Measurements from ENCODE around the gene RASA3.
"Not testable (repeated sequence)": the region's sequence is repeated elsewhere in the genome, so short reads cannot be mapped to it uniquely, and the experiment has no call there.

The RASA3 gene

GRCh38 chr13:114099191-114099590, 33.2 kb downstream of the RASA3 start:
- no peak for DNase-seq

DNA sequence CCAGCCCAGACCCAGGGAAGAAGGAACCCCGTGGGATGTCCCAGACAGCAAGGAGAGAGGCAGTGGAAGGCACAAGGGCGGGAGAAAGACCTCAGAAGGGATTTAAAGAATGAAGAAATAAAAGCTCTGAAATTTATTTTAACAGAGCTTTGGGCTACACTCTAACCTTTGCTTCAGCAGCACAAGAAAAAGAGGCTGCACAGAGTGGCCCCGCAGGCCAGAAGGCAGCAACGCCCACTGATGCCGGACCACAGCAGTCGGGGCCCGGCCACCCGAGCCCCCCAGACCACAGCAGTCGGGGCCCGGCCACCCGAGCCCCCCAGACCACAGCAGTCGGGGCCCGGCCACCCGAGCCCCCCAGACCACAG, 33.8 kb downstream of the RASA3 start:
- DNase-seq = not testable (repeated sequence)

GRCh38 chr13:114097893-114098688, 34.3 kb downstream of the RASA3 start:
- no peak for DNase-seq

DNA sequence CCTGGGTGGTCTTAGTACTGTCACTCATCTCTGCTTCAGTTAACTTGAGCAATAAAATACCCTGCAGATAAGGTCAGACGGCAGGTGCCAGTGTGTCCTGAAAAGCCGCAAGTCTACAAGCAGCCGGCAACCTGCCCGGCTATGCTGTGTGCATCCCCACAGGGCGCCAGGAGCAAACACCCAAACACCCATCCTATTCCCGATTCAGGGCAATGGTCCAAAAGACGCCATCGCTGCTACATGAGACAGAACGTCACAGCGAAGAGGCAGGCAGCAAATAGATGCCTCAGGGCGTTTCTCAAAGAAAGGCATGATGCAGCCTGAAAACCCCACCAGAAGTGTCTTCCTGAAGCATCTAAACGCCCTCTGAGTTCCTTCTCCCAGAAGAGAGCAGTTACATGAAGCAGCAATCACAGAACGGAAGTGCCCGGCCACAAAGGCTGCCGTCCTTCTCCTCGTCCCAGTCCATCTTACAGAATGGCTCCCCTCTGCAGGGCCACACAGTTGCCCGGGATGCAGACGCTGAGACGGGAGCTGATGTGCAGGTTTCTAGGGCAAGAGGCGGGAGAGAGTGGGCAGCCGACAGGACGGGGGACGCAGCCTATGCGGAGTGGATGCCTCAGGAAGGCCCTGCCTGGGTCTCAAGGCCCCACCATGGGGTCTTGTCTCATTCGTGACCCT, 35.1 kb downstream of the RASA3 start:
- no peak for DNase-seq

DNA sequence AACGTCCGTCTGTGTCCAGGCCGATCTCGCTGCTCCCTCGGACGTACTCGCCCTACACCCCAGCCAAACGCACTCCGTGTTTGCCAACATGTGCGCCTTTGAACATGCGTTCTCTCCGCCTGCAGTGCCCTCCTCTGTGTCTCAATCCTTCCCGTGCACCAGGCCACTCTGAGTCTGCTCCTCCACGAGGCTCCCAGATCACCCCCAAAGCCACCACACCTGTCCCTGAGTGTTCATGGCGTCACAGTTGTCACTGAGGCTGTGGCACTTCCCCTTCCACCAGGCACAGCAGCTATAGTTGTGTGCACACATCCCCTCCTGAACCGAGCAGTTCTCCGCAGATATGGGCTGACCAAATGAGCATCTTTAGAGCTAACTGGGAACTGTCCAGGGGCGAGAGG, 35.6 kb downstream of the RASA3 start:
- no peak for DNase-seq

GRCh38 chr13:114096031-114096485, 36.4 kb downstream of the RASA3 start:
- DNase-seq = no peak

- DNase-seq = no peak
Measured at GRCh38 chr13:114095486-114095885, 36.9 kb downstream of the RASA3 start.

GRCh38 chr13:114093118-114093517, 39.3 kb downstream of the RASA3 start:
- DNase-seq = no peak

DNA sequence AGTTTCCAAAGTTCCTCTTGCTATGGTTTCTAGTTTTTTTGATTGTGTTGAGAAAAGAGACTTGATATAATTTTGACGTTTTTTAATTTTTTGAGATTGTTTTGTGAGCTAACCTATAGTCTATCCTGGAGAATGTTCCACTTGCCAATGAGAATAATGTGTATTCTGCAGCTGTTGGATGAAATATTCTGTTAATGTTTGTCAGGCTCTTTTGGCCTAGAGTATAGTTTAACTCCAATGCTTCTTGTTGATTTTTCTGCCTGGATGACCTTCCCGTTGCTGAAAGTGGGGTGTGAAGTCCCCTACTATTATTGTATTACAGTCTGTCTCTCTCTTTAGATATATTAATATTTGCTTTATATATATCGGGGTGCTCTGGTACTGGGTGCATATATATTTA, 40.0 kb downstream of the RASA3 start:
- DNase-seq = no peak

DNA sequence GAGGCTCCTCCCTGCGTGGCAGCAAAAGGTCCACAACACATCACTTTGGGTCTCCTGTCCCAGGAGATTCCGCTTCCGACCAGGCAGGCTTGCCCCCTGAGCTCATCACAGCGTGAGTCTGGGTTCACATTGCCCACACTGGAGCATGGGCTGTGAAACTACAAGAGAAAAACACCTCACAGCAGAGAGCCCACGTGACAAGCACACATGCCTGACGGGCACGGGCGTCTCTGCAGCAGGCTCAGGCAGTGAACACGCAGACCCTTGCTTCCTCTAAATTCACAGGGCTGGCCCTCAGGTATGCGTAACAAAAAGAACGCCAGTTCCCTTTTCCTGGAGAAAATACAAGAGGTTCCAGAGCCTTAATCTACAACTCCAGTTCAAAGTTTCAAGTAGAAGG, 41.9 kb downstream of the RASA3 start:
- no peak for DNase-seq

DNA sequence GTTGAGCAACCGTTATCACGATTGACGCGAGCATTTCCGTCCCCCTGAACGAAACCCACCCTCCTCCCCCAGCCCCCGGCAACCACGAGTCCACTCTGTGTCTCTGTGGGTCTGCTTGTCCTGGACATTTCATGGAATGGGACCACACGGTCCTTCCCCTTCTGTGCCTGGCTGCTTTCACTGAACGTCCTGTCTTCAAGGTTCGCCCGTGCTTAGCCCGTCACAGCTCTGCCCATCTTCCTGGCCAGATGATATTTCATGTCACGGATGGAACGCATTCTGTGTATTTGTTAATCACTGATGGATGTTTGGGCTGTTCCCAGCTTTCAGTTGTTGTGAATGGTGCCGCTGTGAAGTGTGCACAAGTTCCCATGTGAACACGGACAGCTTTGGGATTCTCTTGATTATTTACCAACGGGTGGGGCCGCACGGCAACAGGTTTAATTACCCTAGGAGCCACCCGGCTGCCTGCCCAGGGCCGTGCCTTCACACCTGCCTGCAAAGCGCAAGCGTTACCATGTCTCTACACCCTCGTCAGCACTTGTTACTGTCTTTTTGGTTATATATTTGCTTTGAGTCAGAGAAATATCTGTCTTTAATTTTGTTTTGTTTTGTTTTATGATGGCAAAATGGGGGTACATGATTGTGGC, 42.5 kb downstream of the RASA3 start:
- DNase-seq = no peak

DNA sequence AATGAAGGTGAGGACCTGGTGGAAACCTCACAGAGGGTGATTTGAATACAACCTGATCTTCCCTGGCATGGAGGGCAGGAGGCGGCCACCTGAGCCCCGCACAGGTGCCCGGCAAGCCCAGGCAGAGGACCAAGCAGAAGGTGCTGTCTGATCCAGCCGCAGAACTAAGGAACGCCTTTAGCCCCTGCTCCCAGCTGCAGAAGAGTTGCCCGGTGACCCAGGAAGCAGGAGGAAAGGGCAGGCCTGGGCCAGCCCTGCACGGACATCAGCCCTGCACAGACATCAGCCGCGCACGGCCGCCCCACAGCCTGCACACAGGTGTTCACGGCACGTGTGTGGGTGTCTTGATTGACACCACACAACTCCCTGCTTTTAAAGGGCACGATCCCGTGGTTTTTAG, 43.1 kb downstream of the RASA3 start:
- no peak for DNase-seq

- no peak for DNase-seq
Measured at GRCh38 chr13:114088863-114089262, 43.6 kb downstream of the RASA3 start.

DNA sequence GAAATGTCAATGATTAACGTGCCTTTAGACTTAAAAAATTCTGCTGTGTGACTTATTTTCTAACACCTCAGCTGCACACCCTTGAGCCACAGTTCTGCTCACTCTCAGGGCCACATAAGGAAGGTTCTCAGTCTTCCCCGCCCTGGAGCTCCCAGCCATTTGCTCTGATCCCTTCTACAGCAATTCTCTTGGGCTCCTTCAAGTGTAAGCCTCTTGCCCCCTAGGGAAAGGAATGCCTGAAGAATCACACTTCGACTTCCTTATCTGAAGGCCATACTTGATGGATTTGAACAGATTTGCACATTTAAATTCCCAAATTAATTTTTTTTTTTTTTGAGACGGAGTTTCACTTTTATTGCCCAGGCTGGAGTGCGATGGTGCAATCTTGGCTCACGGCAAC, 44.2 kb downstream of the RASA3 start:
- no peak for DNase-seq

DNA sequence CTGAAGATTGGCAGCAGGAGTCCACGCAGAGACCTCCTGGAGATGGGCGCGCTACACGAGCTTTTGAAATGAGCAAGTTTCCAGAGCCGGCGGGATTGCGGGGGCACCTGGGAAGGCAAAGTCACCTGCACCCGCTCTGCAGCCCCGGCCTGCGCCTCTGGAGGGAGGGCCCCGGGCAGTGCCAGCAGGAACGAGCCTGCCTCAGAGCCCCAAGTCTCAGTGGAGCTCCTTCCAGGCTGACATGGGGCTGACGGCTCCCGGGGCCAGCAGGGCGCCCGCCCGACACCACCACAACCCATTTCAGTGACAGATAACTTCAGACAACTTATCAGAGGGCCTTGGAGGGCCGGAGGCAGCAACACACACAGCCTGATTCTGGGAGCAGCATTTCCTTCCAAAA, 45.0 kb downstream of the RASA3 start:
- DNase-seq = no peak

- DNase-seq = no peak
Measured at GRCh38 chr13:114082849-114083645, 49.4 kb downstream of the RASA3 start.

- DNase-seq = no peak
Measured at GRCh38 chr13:114081761-114082681, 50.4 kb downstream of the RASA3 start.

GRCh38 chr13:114080739-114081561, 51.5 kb downstream of the RASA3 start:
- no peak for DNase-seq

DNA sequence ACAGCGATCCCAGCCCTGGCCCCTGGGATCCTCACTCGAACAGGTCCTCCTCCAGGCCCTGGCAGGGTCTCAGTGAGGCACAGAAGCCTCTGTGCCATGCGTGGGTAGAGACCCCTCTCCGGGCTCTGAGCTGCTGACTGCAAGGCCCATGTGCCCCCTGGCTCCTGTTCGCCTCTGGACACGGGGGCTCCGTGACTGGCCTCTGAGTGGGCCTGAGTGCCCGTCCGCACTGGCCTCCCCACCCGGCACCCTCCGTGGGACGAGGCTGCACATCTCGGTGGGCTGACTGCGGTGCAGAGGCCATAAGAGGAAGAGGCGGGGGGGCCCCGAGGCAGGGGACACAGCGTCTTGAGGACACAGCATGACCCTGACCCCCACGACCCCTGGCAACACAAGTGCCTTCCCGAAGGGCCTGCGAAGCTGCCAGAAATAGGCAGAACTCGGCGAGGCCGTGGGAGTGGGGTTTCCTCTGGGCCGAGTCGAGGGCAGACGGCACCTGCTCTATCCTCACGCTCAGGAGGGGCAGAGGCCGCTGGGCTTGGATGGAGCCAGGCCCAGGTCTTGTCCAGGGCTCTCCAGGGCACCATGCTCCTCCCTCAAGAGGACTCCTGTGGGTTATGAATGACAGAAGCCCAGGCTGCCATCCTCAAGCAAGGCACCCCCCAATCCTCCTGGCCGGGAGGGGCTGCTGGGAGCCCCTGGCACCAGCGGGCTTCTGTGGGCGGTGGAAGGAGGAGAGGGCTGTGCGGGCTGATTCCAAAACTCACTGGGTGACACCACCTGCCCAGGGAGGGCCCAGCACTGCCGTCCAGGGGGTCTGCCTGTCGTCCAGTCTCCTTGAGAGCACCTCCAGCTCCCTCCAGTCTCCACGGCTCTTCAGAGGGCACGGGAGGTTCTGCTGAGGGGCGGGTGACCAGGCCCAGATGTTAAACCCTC, 52.6 kb downstream of the RASA3 start:
- DNase-seq = no peak

Data from activated CD4-positive, alpha-beta T cell treated with anti-CD3 and anti-CD28 coated beads for 4 hours (primary cell).